HG03280 (cell line): Measurements from ENCODE around the gene PDE4B.

Experiments used
- ATAC-seq: cut with Tn5 transposase; IDR thresholded peaks from one replicate; pipeline ENCODE4 v1.9.1; 2021; ENCODE audit warnings: mild to moderate bottlenecking, moderate library complexity; ENCODE audit not compliant: unreplicated experiment

Gene PDE4B

GRCh38 chr1:66226985-66227384 lies 434.3 kb downstream of the PDE4B start:
- ATAC-seq = no peak

GRCh38 chr1:66227966-66228365 lies 435.3 kb downstream of the PDE4B start:
- no peak for ATAC-seq

- no peak for ATAC-seq
Measured at GRCh38 chr1:66231217-66231616, 438.5 kb downstream of the PDE4B start.

GRCh38 chr1:66231681-66232463 lies 439.2 kb downstream of the PDE4B start:
- ATAC-seq = no peak

- no peak for ATAC-seq
Measured at GRCh38 chr1:66237042-66237441, 444.3 kb downstream of the PDE4B start.

GRCh38 chr1:66237722-66238479 lies 445.2 kb downstream of the PDE4B start:
- no peak for ATAC-seq

- no peak for ATAC-seq
Measured at GRCh38 chr1:66239834-66240233, 447.1 kb downstream of the PDE4B start.

- no peak for ATAC-seq
Measured at GRCh38 chr1:66240491-66241484, 448.1 kb downstream of the PDE4B start.

- ATAC-seq = peak; percentile 67
Measured at GRCh38 chr1:66242646-66243547, 450.2 kb downstream of the PDE4B start.

- ATAC-seq = no peak
Measured at GRCh38 chr1:66243548-66244130, 450.9 kb downstream of the PDE4B start.

- no peak for ATAC-seq
Measured at GRCh38 chr1:66244429-66244828, 451.7 kb downstream of the PDE4B start.

GRCh38 chr1:66245691-66246090 lies 453.0 kb downstream of the PDE4B start:
- ATAC-seq = no peak

GRCh38 chr1:66246351-66247269 lies 453.9 kb downstream of the PDE4B start:
- ATAC-seq = no peak

GRCh38 chr1:66247415-66248208 lies 454.9 kb downstream of the PDE4B start:
- peak; percentile 69 for ATAC-seq

- no peak for ATAC-seq
Measured at GRCh38 chr1:66248257-66248656, 455.6 kb downstream of the PDE4B start.

- ATAC-seq = no peak
Measured at GRCh38 chr1:66248746-66249145, 456.1 kb downstream of the PDE4B start.

- ATAC-seq = no peak
Measured at GRCh38 chr1:66250075-66250474, 457.4 kb downstream of the PDE4B start.

- ATAC-seq = no peak
Measured at GRCh38 chr1:66250478-66250877, 457.8 kb downstream of the PDE4B start.
